ENCODE results near the gene MISP.

Gene MISP

DNA sequence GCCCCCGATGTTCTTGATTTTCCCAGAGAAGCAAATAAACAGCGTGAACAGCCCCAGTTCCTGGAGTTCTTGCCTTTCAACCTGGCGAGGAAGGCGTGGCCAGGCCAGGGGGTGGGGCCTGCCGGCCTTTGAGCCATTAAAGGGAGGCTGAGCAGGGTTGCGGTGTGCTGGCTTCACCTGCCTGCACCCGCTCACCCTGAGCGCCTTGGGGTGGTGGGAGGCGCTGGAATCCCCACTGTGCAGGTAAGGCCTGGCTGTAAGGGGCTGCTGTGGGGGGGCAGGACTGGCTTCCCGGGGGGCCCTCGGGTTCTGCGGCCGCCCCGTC, 2.7 kb upstream of the MISP start:
- DNase-seq = no peak

DNA sequence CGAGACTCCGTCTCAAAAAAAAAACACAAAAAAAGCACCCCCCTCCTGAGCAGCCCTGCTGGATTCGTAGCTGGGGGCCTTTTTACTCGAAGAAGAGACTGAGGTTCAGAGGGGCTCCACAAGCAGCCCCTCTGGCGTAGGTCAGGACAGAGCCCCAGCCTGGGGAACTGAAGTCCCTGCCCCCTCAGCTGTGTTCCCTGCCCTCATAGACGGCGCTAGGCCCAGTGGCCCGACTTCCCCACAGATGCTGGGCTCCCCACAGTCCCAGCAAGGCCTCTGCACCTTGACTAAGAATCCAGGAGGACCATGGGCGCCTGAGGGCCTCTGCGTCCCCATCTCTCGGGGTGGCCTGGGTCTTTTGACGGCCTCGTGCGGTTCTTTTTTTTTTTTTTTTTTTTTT, 1.1 kb upstream of the MISP start:
- DNase-seq = no peak

DNA sequence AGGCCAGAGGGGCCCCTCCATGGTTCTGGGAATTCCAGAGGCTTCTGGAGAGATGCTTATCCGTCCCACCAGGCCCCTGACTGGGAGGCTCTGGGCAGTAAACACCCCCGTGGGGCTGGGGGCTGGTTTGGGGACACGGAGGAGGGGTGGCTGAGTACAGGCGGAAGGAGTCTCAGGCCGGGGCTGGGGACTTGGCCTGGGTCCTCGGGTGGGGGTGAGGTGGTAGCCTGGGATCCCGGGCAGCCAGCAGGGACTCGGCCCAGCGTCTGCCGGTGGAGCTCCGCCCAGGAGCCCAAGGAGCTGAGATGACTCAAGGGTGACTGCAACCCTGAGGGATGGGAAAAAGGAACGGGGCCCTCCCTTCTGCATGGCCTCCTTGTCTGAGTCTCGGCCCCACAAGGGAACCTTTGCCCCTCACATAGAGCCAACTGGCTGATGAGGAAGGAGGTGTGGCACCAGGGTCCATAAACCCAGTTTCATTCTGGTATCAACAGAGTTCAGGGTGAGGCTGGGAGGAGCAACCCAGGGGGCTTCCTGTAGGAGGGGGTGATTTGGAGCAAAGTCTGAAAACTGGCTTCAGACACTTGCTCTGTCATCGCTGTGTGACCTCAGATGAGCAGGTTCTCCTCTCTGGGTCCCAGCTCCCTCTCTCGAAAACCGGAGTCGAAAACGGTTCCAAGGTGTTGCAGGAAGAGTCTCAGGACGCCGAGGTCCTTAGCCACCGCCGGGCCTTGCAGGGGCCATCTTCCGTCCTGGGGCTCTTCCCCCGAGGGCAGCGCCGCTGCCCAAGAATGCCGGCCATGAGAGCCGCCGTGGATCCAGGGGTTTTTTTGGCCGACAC, 809 bp downstream of the MISP start:
- no peak for DNase-seq

DNA sequence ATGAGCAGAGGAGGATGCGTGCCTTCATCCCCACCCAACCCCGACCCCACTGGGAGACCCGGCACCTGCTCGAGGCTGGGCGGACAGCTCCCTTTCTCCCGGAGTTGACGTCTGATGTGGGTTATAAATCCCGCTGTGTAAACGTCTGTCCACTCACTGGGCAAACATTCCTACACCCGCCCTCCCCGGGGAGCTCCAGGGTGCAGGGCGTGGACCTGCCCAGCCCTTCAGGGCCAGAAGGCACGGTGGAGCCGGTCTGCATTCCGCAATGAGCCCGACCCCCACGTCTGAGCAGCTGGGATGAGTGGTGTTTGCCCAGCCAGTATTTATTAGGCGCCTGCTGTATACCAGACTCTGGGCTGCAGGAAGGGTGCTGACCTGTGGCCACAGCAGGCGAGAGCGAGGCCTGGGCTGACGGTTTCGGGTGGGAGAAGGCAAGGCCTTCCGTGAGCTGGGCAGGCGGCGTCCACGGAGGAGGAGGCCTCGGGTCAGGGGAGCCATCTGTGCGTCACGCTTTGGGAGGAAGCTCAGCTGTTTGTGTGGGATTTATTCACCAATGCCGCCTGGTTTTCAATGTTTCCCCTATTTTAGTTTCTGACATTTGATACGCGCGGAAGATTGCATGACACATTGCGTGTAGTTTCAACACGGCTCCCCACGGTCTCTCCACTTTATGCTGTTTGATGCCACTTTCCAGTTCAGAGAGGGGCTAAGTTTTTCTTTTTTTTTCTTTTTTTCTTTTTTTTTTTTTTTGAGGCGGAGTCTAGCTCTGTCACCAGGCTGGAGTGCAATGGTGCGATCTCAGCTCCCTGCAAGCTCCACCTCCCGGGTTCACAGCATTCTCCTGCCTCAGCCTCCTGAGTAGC, 2.0 kb downstream of the MISP start:
- no peak for DNase-seq

DNA sequence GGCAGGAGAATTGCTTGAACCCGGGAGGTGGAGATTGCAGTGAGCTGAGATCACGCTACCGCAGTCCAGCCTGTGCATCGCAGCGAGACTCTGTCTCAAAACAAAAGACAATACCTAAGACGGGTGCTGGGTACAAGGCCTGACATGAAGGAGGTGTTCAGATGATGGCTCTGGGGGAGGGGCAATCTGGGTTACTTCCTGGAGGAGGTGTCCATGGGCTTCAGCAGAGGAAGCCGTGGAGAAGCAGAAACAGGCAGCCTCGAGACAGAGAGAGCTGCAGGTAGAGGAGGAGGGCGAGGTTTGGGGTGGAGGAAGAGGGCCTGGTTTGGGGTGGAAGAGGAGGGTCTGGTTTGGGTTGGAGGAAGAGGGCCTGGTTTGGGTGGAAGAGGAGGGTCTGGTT, 3.6 kb downstream of the MISP start:
- no peak for DNase-seq

DNA sequence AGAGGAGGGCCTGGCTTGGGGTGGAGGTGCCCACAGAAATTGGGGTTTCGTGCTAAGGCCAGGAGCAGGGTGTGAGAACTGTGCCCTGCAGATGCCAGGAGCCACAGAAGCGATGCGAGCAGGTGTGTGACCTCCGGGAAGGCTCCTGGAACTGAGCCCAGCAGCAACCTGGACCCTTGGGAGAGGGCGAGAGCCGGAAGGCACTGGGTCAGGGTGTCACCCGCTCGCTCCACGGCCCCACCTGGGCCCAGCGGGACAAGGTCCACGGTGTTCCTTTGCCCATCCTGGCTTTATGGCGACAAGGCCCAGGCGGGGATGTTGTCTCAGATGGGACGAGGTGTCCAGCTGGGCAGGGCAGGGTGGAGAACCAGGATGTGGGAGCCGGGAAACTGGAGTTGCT, 4.2 kb downstream of the MISP start:
- no peak for DNase-seq

DNA sequence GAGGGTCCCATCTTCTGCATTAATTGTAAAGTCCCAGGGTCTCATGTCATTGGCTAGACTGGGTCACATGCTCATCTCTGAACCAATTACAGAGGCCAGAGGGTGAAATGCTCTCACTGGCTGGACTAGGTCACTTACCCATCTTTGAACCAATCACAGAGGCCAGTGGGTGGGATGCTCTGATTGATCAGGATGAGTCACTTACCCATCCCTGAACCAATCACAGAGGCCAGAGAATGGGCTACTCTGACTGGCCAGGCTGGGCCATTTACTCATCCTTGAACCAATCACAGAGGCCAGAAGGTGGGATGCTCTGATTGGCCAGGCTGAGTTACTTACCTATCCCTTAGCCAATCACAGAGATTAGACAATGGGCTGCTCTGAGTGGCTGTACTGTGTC, 5.3 kb downstream of the MISP start:
- peak; percentile 19 for DNase-seq

DNA sequence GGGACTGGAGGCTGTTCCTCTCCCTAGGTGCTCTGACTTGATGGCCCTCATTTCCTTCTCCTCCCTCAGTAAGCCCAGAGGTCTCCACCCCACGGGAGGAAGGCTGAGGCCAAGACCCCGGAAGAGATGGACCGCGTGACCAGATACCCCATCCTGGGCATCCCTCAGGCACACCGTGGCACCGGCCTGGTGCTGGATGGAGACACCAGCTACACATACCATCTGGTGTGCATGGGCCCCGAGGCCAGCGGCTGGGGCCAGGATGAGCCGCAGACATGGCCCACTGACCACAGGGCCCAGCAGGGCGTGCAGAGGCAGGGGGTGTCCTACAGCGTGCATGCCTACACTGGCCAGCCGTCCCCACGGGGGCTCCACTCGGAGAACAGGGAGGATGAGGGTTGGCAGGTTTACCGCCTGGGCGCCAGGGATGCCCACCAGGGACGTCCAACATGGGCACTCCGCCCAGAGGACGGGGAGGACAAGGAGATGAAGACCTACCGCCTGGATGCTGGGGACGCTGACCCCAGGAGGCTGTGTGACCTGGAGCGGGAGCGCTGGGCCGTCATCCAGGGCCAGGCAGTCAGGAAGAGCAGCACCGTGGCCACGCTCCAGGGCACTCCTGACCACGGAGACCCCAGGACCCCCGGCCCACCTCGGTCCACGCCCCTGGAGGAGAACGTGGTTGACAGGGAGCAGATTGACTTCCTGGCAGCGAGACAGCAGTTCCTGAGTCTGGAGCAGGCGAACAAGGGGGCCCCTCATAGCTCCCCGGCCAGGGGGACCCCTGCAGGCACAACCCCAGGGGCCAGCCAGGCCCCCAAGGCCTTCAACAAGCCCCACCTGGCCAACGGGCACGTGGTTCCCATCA, 6.1 kb downstream of the MISP start:
- DNase-seq = no peak

DNA sequence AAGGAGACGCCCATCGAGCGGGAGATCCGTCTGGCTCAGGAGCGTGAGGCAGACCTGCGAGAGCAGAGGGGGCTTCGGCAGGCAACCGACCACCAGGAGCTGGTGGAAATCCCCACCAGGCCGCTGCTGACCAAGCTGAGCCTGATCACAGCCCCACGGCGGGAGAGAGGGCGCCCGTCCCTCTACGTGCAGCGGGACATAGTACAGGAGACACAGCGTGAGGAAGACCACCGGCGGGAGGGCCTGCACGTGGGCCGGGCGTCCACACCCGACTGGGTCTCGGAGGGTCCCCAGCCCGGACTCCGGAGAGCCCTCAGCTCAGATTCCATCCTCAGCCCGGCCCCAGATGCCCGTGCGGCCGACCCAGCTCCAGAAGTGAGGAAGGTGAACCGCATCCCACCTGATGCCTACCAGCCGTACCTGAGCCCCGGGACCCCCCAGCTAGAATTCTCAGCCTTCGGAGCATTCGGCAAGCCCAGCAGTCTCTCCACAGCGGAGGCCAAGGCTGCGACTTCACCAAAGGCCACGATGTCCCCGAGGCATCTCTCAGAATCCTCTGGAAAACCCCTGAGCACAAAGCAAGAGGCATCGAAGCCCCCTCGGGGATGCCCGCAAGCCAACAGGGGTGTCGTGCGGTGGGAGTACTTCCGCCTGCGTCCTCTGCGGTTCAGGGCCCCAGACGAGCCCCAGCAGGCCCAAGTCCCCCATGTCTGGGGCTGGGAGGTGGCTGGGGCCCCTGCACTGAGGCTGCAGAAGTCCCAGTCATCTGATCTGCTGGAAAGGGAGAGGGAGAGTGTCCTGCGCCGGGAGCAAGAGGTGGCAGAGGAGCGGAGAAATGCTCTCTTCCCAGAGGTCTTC, 7.1 kb downstream of the MISP start:
- DNase-seq = no peak

DNA sequence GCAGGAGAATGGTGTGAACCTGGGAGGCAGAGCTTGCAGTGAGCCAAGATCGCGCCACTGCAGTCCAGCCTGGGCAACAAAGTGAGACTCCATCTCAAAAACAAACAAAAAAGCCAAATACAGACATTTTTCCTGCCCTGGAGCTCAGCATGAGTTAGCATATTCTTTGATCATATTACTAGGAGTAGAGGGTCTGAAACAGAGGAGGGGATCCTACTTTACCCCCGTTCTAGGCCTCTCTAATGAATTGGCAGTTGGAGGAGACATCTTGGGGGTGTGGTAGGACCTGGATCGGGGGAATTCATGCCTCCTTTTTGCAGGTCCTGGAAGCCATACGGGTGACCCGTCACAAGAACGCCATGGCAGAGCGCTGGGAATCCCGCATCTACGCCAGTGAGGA, 12.3 kb downstream of the MISP start:
- DNase-seq = no peak

DNA sequence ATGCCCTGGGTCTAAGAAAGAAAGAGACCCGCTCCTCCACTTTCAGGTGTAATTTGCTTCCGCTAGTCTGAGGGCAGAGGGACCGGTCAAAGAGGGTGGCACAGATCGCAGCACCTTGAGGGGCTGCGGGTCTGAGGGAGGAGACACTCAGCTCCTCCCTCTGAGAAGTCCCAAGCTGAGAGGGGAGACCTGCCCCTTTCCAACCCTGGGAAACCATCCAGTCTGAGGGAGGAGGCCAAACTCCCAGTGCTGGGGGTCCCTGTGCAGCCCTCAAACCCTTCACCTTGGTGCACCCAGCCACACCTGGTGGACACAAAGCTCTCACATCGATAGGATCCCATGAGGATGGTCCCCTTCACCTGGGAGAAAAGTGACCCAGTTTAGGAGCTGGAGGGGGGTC, 13.0 kb downstream of the MISP start:
- DNase-seq = no peak

DNA sequence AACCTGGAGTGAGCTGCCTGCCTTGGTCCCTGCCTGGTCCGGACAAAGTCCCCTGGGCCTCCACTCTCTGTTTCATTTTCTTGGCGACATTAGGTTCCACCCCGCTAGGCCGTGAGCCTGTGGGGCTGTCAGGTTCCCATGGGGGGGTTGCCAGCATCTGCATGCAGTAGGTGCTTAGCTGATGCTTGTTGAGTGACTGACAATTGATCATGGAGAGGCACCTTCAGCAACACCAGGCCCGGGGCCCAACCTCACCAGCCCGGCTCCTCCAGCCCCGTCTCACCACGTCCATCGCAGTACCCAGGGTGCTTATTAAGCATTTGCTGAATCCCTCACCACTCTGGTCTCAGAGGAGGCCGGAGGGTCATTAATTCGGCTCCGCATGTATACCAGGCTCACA, 13.4 kb downstream of the MISP start:
- no peak for DNase-seq

DNA sequence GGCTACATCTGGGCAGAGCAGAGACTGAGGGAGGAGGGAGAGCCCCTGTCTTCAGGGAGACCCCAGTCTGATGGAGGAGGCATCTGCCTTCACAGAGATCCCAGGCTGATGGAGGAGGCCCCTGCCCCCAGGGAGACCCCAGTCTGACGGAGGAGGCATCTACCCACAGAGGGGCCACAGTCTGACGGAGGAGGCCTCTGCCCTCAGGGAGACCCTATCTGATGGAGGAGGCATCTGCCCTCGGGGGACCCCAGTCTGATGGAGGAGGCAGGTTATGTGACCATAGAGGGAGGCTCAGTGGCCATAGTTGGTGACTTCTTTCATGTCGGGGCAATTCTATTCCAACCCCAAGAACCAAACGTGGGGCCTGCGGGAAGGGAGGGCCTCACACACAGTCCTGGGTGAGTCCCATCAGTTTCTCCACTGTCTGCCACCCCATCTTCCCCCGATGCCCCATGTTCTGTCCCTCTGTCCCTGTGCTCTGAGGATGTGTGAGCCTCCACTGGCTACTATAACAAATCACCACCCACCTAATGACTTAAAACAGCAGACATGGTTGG, 14.3 kb downstream of the MISP start:
- DNase-seq = no peak

DNA sequence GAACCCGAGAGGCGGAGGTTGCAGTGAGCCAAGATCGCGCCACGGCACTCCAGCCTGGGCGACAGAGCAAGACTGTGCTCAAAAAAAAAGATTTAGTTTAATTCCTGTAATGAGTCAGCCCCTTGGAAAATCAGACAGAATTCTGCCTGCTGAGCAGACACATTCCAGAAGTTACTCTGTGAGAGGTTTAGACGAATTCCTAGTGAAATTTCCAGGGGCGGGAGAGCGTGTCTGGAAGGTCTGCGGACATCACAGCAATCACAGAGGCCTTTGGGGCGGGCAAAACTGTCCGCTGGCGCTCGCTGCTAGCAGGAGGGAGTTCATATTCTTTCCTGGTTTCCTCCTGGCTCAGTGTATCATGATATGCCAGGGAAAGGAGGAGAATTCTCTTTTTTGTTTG, 17.5 kb downstream of the MISP start:
- no peak for DNase-seq

DNA sequence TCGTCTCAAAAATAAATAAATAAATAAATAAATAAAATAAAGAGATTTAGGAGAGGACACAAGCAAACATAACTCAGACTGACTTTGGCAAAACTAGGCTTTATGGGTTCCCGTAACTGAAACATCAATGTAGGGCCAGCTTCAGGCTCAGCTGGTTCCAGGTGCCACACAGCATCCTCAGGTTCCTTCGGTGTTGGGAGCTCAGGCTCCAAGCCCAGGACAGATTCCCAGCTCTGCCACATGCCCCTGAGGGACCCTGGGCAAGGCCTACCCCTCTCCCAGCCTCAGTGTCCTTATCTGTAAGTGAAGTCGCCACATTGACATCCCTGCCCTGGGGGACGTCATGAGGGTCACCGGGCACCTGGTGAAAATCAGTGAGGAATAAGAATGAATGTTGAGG, 18.7 kb downstream of the MISP start:
- no peak for DNase-seq

DNA sequence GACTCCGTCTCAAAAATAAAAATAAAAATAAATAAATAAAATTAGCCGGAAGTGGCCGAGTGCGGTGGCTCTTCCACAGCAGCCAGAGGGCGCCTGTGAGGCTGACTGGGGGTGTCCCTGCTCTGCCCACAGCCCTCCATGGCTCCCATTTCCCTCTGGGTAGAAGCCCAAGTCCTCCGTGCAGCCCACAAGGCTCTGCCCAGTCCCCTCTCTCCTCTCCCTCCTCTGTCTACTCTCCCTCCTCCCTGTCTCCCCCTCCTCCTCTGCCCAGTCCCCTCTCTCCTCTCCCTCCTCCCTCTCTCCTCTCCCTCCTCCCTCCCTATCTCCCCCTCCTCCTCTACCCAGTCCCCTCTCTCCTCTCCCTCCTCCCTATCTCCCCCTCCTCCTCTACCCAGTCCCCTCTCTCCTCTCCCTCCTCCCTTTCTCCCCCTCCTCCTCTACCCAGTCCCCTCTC, 20.4 kb downstream of the MISP start:
- DNase-seq = peak; percentile 43

DNA sequence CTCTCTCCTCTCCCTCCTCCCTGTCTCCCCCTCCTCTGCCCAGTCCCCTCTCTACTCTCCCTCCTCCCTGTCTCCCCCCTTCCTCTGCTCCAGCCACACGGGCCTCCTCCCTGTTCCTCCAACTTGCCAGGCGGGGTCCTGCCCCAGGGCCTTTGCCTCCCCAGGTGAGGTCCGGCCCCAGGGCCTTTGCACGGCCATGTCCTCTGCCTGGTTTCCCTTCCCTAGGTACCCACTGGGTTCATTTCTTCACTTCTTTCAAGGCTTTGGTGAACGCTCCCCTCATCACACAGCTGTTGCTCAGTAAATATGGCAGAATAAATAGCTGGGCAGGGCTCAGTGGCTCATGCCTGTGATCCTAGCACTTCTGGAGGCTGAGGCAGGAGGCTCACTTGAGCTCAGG, 21.2 kb downstream of the MISP start:
- DNase-seq = no peak

DNA sequence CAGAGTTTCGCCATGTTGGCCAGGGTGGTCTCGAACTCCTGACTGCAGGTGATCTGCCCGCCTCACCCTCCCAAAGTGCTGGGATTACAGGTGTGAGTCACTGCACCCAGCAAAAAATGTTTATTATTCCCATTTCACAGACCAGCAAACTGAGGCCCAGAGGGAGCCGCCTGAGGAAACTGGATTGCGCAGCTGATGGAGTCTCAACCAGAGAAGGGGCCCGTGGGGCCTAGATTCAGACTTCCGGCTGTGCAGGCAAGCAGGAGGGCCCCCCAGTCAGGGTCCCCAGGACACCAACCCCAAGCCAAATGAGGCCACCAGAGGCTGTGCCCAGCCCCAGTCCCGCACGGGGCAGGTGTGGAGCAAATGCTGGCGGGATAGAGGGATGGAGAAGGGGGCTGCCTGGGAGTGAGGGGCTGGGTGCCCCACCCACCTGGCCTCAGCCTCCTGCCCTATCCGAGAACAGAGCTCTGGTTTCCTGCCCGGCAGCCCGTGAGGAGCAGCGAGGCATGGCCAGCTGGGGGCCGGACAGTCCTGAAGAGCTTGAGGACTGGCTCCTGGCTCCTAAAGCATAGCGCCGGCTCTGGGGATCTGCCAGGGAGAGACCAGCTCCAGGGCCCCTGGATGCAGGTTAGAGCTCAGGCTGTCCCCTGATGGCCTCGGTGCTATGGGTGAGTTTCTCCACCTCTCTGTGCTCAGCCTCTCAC, 22.0 kb downstream of the MISP start:
- no peak for DNase-seq

DNA sequence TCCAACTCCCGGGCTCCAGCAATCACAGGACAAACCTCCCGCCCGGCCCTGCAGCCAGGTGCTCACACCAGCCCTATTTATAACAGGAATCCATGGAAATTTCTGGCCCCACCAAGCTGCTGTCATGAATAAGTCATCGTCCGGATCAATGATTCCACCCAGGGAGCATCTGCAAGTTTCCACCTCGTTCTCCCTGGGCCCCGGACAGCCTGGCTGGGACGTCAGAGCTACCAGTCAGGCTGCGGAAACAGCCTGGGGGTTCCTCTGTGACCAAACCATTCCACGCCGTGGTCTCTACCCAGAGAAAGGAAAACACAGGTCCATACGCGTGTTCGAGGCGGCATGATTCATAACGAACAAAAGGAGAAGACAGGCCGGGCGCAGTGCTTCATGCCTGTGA, 25.6 kb downstream of the MISP start:
- no peak for DNase-seq

DNA sequence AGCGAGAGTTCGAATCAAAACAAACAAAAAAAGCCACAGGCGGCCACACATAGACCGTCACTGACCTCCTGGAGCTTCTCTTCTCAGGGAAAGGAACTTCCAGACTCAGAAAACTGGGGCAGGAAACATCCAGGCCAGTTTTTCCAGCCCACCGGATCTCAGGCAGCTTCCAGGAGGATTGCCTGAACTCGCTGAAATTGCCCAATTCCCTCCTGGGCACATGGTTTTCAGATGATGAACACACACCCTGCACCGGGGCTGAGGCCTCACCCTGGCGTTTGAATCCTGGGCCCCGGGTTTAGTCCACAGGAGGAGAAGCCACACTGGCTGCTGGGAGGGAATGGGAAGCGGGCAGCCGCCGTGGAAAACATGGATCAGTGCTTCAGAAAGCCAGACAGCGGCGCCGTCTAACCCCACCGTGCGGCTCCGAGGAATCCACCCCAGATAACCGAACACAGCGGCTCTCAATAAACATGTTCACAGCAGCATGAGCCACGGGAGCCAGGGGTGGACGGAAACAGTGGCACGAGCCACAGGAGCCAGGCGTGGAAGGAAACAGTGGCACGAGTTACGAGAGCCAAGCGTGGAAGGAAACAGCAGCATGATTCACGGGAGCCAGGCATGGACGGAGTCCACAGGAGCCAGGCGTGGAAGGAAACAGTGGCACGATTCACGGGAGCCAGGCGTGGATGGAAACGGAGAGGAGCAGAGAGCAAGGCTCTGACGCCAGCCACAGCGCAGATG, 28.2 kb downstream of the MISP start:
- DNase-seq = no peak

DNA sequence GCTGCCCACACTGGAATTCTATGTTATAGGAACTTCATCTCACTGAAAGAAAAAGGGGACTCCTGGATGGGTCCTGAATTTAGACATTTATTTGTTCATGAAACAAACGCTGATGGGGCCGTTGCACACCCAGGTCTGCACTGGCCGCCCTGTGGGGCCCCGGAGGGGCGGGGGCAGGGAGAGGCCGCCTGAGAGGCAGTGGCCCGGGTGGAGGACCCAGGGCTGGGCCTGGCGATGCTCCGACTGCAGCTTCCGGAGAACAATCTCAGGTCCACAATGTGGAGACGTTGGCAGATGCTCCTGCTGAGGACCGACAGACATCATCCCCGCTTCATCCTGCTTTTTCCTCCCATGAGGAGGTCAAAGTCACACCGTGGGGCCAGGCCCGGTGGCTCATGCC, 30.0 kb downstream of the MISP start:
- DNase-seq = no peak

Data from activated naive CD4-positive, alpha-beta T cell treated with anti-CD3 and anti-CD28 coated beads, Interleukin-2, amount 50 U/mL, for 16 hours (primary cell).